NCI-H524 treated with DMSO at 0.1 percent for 48 hours (cell line): Measurements from ENCODE around the gene PAX5.
"Not testable (repeated sequence)": the region's sequence is repeated elsewhere in the genome, so short reads cannot be mapped to it uniquely, and the experiment has no call there.

Experiments used
- DNase-seq: peaks from one replicate; lab custom pipeline; 2025; lab: John Stamatoyannopoulos, UW

Gene PAX5

GRCh38 chr9:36878986-36879982 lies 154.8 kb downstream of the PAX5 start:
- DNase-seq, result no peak

DNA sequence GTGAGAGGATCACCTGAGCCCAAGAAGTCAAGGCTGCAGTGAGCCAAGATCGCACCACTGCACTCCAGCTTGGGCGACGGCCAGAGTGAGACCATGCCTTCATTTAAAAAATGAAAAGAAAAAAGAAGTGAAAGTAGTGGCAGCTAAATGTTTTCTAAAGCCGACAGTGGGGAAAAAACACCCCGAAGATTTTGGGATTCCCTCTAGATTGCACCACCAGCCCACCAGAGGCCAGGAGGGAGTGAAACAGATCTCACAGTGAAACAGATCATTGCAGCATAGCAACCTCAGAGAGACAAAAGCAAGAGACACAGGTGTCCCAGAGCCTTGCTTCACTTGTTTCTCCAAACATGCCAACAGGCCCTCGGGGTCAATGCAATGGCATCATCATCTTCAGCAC lies 156.8 kb downstream of the PAX5 start:
- DNase-seq, result no peak

DNA sequence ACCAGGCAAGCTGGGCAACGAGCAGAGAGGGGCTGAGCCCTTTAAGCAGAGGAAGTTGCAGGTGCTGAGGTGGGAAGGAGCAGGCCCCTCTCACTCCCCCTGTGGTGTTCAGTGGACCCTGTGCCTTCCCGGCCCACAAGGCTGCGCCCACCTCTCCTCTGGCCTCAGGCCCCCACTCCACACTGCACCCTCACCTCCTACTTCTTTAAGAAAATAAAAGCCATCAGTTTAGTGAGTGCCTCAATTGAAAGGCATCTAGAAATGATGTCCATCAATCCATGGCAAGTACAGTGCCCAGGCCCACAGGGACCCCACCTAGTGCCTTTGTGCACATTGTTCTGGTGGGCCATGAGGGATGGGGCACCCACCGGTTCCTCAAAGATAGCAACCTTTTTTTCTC lies 158.0 kb downstream of the PAX5 start:
- no peak for DNase-seq

DNA sequence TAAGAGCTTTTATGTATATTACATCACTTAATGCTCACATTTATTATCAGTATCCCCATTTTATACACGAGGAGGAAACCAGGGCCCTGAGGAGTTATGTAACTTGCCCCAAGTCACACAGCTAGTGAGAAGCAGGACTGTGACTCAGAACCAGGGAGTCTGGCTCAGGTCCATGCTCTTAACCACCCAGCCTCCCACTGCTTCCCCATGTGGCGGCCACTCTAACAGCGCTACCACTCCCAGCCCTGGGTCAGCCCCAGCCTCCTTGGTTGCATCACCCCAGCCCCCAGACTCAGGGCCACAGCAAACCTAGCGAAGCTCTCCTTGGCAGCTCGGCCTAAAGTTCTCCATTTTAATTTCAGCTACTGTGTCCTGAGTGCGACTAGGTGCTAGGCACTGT lies 159.1 kb downstream of the PAX5 start:
- no peak for DNase-seq

DNA sequence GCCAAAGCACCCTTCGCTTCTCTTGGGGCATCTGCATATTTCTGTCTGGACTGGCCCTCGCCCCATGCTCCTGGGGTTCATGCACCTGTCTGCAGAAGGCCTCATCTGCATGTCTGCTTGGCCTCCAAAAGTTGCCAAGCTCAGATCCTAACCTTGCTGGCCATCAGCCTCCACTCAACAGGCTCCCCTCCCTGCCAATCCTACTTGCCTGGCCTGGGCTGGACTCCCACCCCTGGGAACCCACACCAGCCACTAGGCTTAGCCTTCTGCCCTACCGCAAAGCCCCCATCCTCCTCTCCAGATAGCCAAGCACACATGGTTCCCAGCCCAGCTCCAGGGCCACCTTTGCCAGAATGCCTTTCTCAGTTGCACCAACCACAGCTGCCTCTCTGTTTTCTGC lies 159.8 kb downstream of the PAX5 start:
- no peak for DNase-seq

GRCh38 chr9:36873247-36873875 lies 160.7 kb downstream of the PAX5 start:
- no peak for DNase-seq

DNA sequence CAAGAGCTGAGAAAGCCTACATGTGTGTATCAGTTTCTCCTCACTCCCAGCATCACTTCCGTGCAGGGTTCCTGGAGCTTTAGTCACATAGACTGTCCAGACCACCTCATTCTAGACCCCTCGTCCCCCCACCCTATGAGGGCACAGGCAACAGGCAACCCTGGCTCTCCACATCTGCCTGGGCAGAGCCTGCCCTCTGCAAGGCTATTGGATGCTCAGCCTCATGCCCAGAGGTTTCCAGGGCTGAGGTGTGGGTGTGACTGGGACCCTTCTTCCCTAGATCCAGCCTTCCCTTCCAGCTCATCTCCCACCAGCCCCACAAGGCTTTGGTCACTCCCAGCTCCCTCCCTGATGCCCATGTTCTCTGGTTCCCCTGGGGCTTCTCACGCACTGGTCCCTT lies 161.4 kb downstream of the PAX5 start:
- DNase-seq, result no peak

DNA sequence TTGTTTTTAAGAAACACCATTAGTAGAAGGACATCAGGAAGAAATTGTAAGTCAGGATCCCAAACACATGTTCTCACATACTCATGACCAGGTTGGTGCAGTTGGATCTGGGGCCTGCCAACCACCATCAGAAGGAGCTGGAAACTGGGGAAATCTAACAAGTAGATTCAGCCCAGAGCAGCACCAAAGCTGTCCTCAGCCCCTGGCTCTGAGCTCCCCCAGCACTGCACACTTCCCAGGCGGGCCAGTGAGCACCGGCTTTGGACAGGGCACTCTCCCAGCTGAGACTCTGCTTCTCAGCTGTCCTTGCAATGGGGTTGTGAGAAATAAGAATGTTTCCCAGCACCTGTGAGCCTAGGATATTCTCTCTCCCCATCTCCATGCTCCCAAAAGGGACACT lies 162.5 kb downstream of the PAX5 start:
- no peak for DNase-seq

DNA sequence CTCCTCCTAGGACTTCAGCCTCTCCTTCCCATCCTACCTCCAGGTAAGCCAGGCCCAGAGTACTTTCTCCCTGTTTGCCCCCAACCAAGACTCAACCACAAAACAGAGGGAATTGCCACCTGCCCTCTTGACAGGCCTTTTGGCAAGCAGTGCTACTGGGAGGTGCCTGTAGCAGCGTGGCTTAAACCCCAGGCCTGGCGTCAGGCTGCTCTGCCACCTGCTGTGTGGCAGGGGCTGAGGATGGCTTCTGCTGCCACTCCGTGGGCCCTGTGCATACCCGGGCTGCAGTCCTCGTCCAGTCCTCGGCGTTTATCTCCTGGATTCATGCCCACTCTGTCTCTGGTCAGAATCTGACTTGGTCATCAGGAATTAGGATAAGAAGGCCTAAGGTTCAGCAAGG lies 163.1 kb downstream of the PAX5 start:
- no peak for DNase-seq

GRCh38 chr9:36869605-36870004 lies 164.5 kb downstream of the PAX5 start:
- DNase-seq, result not testable (repeated sequence)

DNA sequence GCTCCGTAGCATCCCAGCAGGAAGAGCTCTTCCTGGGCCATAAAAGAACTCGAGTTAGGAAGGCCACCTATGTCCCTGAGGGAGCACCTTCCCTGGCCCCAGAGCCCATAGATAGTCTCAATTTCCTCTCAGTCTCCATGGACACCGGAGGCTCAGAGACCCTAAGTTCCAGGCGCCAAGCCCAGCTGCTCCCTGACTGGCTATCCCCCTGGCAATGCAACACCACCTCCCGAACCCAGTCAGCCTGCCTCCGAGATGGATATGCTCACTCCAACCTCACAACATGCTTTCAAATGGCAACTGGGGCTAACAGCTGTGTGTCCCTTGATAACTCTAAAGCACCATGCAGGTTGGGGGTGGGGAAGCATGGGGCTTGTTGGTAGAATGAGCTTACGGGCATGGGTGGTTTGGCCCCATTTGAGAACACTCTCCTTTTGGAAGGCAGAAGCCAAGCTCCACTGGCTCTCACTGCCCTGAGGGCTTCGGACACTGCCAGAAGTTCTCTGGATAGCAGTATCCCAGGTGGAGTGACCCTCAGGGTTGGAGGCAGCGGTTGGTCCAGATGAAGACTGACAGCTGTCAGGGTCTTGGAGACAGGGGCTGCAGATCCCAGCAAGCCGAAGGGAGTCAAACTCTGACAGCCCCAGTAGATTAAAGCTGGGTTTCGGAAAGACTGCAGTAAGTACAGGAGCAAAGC lies 165.3 kb downstream of the PAX5 start:
- no peak for DNase-seq

- no peak for DNase-seq
Observed at GRCh38 chr9:36867672-36868471, 166.2 kb downstream of the PAX5 start.

GRCh38 chr9:36867241-36867640 lies 166.8 kb downstream of the PAX5 start:
- DNase-seq, result no peak

GRCh38 chr9:36866840-36867239 lies 167.2 kb downstream of the PAX5 start:
- no peak for DNase-seq

DNA sequence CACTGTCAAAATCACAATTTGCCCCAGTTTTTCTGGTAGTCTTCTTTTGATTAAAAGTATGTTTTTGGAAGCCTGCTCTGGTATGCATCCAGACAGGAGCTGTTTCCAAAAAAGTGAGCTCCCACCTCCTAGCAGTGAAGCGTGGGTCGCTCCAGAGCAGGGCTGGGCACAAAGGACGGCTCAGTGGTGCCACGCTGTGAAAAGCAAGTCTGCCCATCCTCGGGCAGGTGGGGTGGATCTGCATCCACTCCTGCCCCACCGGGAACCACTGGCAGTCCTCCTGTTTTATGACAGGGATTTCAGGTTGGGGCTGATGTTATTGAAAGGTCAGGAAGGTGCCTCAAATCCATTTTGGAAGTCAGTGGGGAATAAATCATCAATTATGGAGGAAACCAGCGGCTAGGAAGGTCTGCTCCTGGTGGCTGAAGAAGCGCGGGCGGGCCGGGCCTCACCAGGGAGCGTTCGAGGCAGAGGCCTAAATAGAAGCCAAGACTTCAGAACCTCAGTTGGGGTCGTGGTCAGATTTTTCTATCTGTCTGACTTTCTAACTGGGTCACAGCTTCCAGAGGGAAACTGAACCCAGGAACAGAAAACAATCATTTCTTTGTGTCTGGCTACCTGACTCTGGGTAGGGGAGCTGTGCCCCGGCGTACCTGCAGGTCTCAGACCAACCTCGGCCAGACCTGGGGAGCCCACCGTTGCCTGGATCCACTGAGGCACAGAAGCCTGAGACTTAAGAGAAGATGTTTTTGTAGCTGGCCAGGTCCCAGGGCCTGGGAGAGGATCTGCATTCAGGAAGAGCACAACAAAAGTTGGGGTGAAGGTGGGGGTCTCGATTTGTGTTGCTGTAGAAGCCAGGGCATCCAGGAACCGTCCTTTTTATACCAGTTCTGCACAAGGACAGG lies 168.1 kb downstream of the PAX5 start:
- no peak for DNase-seq

GRCh38 chr9:36864491-36865410 lies 169.3 kb downstream of the PAX5 start:
- no peak for DNase-seq

DNA sequence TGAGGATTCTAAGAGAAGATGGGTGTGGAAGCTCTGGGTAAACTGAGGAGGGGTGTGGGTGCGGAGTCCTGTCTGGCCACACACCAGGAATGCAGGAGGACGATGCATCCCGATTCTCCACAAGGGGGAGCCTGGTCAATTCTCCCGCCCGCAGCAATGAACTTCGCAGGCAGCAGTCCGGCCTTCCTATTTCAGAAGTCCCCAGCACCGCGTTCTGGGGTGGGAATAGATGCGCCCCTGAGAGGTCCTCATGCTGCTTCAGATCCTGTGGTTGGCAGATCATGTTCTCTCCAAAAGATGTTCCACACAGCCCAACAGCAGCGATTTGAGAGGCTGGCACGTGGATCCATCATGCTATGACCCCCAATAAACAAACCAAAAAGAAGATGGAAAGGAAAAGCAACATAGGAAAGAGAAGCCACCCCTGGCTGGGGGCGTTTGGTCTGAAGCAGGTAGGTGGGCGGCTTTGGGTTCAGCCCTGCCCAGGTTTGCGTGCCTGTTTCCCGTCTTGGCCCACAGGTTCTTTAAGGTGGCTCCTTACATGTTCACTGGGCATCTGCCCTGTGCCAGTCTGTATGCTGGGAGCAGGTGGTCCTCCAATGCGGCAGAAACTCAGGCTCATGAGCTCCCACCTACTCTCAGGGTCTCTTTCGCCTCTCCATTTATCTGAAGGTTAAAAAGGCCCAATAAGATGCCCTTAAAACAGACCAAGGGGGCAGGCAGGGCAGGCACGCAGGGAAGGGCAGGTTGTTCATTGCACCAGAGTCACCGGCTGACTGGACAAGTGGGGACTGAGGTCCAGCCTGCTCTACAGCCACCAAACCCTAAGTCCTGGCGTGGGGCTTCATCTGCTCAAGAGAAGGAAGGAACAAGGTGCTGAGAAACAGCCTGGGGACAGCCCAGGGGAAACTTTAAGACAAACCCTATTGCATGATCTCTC lies 171.6 kb downstream of the PAX5 start:
- DNase-seq, result no peak

GRCh38 chr9:36861528-36862205 lies 172.4 kb downstream of the PAX5 start:
- no peak for DNase-seq
